ENCODE results near the gene TFPT.
A peak's percentile ranks its signal among the peaks of the same experiment; 100 is the strongest.

The TFPT gene

DNA sequence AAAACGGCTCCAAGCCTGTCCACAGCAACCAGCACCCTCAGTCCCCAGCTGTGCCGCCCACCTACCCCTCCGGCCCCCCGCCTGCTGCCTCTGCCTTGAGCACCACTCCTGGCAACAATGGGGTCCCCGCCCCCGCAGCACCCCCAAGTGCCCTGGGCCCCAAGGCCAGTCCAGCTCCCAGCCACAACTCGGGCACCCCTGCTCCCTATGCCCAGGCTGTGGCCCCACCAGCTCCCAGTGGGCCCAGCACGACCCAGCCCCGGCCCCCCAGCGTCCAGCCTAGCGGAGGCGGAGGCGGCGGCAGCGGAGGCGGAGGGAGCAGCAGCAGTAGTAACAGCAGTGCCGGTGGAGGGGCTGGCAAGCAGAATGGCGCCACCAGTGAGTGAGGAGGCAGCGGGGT, 32.7 kb upstream of the TFPT start:
- DNase-seq = no peak

DNA sequence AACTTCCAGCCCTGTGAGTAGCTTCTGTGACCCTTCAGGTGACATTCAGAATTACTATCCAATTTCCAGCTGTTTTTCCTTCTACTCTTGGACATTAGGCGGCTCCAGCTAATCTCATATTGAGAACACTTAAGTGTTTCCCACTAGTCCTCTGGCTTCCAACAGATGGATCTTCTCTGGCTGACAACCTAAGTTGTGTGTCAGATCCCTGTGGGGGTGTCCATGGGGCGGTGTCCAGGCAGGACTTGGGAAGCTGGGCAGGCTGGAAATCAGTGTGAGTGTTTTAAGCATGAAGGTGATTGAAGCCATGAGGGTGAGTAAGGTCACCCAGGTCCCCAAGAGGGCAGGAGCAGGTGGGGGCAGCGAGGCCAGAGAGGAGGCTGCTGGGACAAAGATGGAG, 32.2 kb upstream of the TFPT start:
- no peak for DNase-seq

DNA sequence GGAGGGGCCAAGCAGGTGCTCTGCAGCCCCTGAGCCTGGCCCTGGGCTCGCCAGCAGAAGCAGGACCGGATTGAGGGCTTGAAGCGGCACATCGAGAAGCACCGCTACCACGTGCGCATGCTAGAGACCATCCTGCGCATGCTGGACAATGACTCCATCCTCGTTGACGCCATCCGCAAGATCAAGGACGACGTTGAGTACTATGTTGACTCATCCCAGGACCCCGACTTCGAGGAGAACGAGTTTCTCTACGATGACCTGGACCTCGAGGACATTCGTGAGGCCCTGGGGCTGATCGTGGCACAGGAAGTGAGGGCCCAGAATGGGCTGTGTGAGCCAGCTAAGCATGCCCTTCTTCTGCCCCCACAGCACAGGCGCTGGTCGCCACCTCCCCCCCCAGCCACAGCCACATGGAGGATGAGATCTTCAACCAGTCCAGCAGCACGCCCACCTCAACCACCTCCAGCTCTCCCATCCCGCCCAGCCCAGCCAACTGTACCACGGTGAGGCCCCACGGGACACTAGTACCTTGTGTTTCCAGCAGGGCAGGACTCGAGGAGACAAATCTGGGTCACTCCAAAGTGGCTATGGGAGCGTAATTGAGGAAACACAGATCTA, 30.2 kb upstream of the TFPT start:
- no peak for DNase-seq

DNA sequence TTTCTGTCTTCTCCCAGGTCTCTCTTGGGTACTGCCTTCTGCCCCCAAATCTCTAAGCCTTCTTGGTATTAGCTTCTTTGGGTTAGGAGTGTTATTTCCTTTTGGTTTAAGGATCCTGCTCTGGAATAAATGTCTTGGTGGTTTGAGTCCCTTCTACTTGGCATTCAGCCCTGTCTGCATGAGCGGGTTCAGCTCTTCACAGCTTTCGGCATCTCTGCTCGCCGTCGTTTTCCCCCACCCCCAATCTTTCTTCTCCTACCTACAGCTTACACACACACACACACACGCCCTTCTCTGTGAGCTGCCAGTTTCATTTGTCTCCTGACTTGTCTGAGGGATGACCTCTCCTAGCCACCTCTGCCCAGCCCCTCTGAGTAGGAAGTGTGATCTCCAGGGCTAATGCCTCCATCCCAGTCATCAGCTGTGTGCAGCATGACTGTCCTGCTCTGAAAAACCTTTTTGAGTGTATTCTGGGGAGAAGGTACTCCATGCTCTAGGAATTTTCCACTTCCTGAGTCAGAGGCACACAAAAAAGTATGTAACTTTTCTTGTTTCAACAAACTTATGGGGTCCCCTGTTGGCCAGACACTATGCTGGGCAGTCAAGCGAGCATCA, 26.8 kb upstream of the TFPT start:
- DNase-seq = no peak

DNA sequence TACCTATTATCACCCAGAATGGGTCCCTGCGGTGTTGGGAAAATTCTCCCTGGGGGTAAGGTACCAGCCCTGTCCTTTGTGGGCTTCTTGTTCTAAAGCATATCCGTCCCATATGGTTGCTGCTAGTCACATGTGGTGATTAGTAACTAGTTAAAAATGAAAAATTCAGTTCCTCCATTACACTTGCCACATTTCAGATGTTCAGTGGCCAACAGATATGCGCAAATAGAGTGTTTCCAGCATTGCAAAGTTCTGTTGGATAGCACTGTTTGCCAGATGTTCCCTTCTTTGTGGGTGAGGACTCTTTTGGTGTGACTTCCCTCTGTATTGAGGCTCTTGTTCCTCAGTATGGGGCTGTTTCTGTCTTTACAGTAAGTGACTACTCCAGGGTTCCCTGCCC, 25.9 kb upstream of the TFPT start:
- DNase-seq = no peak

DNA sequence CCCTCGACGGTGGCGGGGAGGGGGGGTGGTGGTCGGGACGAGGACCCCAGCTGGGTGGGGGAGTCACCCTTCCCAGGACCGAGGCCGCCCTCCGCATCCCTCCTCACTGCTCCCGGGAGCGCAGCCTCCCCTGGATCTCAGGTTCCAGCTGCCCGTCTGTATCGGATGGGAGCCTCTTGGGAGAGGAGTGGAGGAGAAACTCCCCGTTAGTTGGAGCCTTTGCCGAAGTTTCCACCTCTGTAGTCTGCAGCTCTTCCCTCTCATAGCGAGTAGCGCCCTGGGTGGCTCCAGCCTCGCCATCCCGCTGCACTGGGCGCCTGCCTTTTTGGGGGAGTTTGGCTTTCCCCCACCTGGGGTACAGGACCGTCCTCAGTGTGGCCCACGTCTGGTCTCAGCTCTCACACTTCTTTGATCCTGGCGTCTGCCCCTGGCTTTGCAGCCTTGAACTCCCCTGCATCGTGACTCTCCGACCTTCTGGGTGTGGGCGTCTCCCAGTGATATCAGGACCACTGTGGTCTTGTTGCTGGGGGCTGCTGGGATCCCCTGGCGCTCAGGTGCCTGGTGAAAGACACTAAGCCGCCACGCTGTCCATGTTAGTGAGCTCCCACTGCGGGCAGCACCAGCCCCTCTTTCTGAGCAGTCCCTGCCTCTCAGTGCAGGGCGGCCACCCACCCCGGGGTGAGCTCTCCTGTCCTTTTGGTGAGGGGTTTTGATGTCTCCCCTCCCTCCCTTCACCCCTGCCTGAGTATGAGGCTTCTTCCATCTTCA, 23.2 kb upstream of the TFPT start:
- DNase-seq = no peak

DNA sequence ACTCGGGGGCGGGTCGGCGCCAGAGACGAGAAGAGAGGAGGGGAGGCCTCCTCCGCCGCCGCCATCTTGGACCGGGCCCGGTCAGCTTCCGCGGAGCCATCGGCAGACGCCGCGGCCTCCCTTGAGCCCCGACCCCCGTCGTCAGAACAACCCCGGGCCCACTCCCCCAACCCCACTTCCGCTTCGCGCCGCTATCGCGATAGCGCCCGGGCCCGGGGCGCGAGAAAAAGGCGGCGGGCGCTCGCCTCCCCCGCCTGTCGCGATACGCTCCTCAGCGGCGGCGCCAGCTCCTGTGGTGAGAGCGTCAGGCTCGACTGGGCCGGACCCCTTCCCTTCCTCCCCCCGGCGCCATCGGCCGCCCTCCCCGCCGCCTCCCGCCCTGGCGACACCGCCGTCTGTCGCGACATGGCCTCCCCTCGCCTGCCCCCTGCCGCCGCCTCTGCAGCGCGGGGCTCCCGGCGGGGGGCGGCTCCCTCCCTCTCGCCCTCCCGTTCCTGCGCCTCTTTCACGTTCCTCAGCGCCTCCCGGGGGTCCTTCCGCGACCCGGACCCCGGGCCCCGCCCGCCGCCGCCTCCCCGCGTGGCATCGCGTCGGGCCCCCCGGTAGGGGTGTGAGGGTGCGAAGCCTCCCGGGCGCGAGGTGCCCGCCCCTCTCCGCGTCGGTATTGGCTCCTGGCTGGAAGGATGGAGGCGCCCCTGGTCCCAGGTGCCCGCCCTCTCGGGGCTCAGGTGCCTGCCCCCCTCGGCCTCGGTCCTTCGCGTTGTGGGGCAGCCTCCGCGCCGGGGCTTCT, 22.4 kb upstream of the TFPT start, which contains the start of gene CNOT3:
Gene CNOT3 (plus strand): TSS at position 64 of the 790 bp plus-strand sequence. CDS start 5,217 bp downstream, outside the sequence.
- no peak for DNase-seq

DNA sequence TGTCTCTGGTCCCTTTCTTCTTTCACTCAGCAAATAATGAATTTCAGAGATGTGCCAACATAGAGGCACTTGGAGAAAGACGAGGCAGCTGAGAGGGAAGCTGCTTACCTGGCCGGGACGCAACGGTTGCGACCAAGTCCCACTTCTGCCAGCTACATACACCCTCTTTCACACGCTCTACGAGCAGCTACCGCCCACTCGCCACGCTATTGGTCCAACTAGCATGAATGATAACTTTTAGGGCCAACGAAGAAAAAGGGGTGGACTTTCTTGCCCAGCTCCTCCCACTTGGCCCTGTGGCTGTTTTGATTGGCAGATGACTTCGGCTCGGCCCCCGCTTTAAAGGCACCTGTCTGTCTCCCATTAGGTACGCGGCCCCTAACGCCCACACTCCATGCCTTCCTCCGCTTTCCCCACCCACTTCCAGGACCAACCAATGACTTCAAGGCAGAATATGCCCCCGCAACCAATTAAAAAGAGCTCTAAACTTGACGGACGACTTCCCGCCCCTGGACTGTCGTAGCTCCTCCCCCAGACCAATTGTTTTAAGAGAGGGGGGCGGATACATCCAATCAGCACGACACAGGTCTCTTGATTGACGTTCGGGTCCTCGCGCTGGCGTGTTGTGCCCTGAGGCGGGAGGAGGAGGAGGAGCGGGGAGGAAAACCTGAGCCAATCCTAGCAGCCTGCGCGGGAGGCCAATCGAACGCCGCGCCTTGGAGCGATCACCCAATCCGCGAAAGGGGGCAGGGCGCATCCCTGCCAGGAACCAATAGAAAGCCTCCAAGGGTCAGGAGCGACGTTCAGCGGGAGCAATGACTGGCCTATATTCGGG, 21.6 kb upstream of the TFPT start:
- DNase-seq = peak; percentile 100

DNA sequence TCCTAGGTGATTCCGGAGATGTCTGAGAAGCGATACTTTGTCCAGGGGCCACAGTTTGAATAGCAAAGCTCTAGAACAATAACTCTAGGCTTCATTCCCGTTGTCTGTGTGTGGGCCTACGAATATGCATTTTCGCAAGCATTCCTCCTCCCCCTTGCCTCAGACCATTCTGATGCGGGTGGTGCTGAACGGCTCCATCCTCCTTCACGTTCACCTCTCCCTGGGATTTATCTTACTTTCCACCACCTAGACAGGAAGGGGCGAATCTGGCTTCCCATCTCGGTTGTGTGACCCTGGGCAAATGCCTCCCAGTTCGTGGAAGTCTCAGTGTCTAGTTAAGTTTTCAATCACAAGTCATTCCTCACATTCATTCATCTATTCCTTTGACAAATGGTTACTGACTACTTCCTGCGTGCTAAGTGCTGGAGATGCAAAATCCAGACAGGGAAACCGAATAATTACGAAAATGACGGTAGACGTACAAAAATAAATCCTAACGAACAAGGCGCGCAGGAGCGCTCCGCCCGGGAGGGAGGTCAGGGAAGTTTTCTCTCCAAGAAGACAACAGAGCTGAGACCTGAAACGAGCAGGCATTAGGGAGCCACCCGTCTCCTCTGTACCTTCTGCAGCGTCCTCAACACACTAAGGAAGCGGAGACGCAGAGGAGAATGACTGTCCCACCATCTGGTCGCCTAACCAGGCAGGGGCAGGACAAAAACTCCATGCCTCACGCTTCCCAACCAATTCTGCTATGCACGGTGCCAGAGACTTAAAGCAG, 20.8 kb upstream of the TFPT start:
- no peak for DNase-seq

DNA sequence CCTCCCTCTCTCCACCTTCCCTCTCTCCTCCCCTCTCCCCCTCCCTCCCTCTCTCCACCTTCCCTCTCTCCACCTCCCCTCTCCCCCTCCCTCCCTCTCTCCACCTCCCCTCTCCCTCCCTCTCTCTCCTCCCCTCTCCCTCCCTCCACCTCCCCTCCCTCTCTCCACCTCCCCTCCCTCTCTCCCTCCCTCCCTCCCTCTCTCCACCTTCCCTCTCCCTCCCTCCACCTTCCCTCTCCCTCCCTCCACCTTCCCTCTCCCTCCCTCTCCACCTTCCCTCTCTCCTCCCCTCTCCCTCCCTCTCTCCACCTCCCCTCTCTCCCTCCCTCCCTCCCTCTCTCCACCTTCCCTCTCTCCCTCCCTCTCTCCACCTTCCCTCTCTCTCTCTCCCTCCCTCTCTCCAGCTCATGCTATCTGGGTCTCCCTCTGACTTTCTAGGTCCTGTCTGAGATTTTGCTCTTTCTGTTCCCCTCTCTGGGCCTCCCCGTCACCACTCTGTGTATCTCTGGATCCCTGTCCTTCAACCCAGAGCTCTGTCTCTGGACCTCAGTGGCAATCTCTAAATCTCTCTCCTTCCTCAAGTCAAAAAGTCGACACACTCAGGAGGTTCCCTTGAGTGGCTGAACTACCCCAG, 18.6 kb upstream of the TFPT start:
- no peak for DNase-seq

DNA sequence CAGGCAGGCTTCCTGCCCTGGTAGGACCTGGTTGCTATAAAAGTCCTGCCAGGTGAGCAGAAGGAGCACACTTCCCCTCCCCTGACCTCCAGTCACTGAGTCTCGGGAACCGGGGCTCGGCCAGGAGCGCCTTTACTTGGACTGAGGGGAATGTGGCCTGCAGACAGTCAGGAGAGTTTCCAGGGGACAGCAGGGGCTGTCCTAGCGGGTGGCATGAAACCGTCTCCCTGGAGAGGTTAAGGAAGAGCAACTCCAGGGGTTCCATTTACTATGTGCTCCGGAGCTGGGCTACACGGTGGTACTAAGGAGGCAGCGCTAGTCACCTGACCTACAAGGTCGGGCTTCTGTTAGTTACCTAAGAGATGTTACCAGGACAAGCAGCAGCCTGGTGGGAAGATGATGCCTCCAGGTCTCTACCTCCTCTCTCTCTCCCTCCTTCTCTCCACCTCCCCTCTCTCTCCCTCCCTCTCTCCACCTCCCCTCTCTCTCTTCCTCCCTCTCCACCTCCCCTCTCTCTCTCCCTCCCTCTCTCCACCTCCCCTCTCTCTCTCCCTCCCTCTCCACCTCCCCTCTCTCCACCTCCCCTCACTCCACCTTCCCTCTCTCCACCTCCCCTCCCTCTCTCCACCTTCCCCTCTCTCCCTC, 18.0 kb upstream of the TFPT start:
- peak; percentile 37 for DNase-seq

DNA sequence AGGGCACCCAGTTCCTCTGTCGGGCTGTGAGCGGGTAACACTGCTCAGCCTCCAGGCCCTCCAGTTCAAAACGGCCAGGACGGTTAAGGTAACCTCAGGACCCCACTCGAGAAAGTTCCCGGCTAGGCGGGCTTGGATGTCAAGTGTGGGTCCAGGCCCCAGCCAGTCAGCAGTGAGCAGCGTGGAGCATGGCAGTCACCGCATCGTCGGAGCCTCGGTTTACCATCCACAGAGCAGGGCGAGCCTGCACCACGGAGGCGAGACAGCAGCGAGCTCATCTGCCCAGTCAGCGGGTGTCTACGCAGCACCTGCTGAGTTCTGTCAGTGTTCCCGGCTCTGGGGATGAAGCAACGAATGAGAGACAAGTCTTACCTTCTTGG, 14.2 kb upstream of the TFPT start:
- no peak for DNase-seq

DNA sequence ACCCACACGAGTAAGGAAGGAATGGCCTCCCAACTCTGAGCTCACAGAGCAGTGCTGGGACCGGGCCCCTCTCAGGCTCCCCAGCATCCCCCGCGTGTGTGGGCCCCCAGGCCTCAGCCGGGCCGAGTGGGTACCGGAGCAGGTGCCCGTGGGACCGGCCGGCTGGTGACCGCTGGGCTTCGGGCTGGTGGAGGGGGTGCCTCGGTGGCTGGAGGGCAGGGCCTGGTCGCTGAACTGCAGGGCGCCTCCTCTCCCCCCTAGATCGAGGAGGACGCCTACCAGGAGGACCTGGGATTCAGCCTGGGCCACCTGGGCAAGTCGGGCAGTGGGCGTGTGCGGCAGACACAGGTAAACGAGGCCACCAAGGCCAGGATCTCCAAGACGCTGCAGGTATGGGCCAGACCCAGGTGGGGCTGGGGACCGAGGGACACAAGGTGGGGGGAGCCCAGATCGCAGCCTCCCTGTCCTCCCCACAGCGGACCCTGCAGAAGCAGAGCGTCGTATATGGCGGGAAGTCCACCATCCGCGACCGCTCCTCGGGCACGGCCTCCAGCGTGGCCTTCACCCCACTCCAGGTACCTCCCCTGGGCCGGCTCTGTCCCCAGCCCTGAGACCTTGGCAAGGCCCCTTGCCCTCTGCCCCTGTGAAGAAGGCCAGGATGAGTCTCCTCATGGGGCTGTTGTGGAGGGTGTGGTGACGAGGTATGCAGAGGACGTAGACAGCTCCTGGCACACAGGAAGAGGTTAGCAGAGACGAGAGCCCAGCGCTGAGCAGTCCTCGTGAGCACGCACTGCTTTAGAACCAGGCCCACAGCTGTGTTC, 13.5 kb upstream of the TFPT start:
- DNase-seq = no peak

DNA sequence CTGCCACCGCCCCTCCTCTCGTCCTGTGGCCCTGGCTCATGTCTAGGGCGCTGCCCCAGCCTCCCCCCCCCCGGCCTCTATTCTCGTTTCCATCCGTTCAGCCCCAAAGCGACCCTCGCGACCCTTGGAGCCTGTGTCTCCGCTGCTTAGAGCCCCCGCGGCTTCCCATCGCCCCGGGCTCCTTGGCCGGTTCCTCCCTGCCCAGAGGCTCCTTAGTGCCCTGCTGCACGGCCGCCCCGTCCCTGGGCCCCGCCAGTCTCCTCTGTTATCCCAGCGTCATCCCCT, 12.9 kb upstream of the TFPT start:
- no peak for DNase-seq

DNA sequence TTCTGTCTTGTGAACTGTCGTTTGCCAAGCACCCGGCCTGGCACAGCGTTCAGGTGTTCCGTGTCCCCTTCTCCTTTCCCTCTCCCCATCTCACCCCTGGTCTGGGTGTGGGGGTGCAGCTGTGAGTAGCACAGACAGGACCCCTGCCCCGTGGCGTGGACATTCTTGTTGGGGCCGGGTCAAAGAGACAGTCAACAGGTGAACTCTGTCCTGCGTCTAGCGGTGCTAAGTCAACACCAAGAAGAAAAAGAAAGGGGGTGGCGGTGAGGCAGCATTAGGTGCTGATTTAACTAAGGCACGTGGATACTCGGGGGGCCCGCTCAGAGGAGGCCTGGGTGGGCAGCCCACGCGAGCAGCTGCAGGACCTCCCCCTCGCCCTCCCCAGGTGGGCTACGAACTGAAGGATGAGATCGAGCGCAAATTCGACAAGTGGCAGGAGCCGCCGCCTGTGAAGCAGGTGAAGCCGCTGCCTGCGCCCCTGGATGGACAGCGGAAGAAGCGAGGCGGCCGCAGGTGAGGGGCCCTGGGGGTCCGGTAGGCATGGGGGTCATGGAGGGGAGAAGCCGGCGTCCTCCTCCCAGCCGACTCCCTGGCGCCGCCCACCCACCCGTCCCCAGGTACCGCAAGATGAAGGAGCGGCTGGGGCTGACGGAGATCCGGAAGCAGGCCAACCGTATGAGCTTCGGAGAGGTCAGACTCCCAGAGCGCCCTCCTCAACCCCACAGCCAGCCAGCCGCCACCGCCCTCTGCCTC, 12.4 kb upstream of the TFPT start:
- DNase-seq = no peak

DNA sequence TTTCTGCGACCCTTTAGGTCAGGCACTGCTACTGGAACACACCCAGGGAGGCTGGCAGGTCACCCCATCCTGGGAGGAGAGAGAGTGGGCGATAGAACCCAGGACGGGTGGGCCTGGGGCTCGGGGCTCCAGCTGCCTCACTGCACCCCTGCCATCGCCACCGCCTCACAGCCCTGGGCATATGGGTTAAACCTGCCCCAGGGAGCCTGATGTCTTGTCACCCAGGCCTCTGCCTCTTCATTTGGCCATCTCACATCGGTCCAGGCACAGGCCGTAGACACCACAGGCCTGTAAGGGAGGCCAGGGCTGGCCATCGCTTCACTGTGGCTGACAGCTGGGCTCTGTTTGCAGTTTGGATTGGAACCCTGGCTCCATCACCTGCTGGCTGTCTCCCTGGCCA, 10.3 kb upstream of the TFPT start:
- no peak for DNase-seq

DNA sequence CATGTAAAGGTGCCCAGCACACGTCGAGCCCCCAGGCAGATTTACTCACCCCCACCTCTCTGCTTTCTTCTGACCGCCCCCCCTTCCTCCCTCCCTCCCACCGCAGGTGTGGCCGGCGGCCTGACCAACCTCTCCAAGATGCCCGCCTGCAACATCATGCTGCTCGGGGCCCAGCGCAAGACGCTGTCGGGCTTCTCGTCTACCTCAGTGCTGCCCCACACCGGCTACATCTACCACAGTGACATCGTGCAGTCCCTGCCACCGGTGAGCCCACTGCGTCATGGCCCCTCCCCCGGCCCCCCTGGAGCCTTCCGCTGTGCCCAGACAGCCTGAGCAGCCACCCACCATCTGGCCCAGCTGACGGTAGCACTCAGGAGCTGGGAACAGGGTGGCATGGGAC, 8.9 kb upstream of the TFPT start:
- no peak for DNase-seq

DNA sequence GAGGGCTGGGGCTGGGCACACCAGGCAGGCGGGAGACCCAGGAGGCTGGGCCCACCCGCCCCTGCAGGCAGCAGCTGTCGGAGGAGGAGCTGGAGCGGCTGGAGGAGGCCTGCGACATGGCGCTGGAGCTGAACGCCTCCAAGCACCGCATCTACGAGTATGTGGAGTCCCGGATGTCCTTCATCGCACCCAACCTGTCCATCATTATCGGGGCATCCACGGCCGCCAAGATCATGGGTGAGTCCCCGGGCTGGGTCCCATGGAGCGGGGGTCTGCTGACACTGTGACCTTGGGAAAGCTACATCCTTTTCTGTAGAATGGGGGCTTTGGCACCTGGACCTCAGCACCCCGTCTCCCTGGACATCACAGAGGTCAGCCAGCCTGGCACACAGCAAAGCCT, 8.2 kb upstream of the TFPT start:
- no peak for DNase-seq

DNA sequence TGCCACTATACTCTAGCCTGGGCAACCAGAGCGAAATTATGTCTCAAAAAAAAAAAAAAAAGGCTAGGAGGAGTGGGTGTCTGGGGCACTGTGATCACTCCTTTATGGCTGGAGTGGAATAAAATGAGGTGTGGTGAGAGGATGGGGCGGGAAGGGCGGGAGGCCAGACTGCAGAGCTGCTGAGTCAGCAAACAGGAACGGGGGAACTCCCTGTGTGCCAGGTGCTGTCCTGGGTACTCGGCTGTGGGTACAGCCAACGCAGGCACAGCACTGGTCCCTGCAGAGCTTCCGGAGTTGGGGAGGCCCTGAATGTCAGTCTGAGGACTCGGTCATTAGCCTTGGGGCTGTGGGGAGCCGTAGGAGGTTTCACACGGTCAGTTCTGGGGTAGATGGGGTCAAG, 5.8 kb upstream of the TFPT start:
- no peak for DNase-seq
